Endothelial cell (in vitro differentiated cells): ENCODE data around the gene ADH5. TPM values are rescaled to one million over a fixed set of nuclear protein-coding genes. Genes with fewer than 3 reads are reported as not detected.
"Not testable (repeated sequence)": the region's sequence is repeated elsewhere in the genome, so short reads cannot be mapped to it uniquely, and the experiment has no call there.

Experiments
- DNase-seq: peaks from one replicate; pipeline ENCODE4 v3.0.0; 2021; ENCODE audit warnings: low spot score
- H3K27ac Mint-ChIP-seq: one replicate; pipeline ENCODE4 v1.8.0; 2021; ENCODE audit warnings: mixed read lengths, inconsistent platforms; ENCODE audit not compliant: unreplicated experiment
- H3K27me3 Mint-ChIP-seq: one replicate; pipeline ENCODE4 v1.8.0; 2021; ENCODE audit warnings: mild to moderate bottlenecking, moderate library complexity, mixed read lengths, inconsistent platforms; ENCODE audit not compliant: unreplicated experiment
- H3K36me3 Mint-ChIP-seq: one replicate; pipeline ENCODE4 v1.8.0; 2021; ENCODE audit warnings: mild to moderate bottlenecking, low read depth, mixed read lengths, inconsistent platforms; ENCODE audit not compliant: unreplicated experiment
- H3K4me1 Mint-ChIP-seq: one replicate; pipeline ENCODE4 v1.8.0; 2021; ENCODE audit warnings: mild to moderate bottlenecking, mixed read lengths, inconsistent platforms; ENCODE audit not compliant: unreplicated experiment
- H3K4me3 Mint-ChIP-seq: one replicate; pipeline ENCODE4 v1.8.0; 2021; ENCODE audit warnings: mild to moderate bottlenecking, mixed read lengths, inconsistent platforms; ENCODE audit not compliant: unreplicated experiment
- H3K9me3 Mint-ChIP-seq: one replicate; pipeline ENCODE4 v1.8.0; 2021; ENCODE audit warnings: mixed read lengths, inconsistent platforms; ENCODE audit not compliant: unreplicated experiment
- total RNA-seq: library from RNA; stranded (reverse); fragmentation: NEBNext Ultra II Directional; extraction: Animal tissue kit (Norgen Biotek cat#: 25700); gene quantifications from one replicate; pipeline ENCODE4 v1.2.1, GENCODE V29; 2021; ENCODE audit not compliant: unreplicated experiment
- TF ChIP-seq, protein P1 (sequence below): fragments of 200-600 bp; sonication (generic); IDR thresholded peaks from one replicate; pipeline ENCODE4 v1.5.0; 2021; ENCODE audit warnings: antibody characterized with exemption; ENCODE audit not compliant: unreplicated experiment

The ADH5 gene
- total RNA-seq, 1 donor from 2014 or later = 126 TPM

DNA sequence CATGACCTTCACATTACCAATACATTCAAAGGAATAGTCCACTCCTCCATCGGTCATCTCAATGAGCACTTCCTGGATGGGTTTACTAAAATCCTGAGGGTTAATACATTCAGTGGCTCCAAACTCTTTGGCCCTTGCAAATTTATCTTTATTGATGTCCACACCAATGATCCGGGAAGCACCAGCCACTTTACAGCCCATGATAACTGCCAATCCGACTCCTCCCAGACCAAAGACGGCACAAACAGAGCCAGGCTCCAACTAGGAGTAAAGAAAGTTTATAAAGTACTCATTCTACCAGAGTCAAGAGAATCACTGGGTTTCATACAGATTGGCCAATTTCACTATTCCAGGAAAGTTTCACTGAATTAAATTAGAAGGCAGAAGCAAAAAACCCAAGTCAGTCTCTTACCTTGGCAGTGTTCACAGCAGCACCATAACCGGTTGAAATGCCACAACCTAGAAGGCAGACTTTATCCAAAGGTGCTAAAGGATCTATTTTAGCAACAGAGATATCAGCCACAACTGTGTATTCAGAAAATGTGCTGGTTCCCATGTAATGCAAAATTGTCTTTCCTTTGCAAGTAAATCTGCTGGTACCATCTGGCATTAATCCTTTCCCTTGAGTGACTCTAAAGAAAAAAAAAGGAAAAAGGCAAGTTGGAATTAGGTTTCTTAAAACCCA, 12.2 kb downstream of the ADH5 start:
- Mint-ChIP-seq H3K27ac (no peak overlapping the region), H3K4me1 (no peaks in the 10 kb centered on the region), H3K9me3 (no peaks in the 10 kb centered on the region), H3K4me3 (no peak overlapping the region), H3K27me3 (no peaks in the 10 kb centered on the region), H3K36me3 (peaks cover 40% of the 10 kb centered on the region)
- TF ChIP-seq, protein P1, sequence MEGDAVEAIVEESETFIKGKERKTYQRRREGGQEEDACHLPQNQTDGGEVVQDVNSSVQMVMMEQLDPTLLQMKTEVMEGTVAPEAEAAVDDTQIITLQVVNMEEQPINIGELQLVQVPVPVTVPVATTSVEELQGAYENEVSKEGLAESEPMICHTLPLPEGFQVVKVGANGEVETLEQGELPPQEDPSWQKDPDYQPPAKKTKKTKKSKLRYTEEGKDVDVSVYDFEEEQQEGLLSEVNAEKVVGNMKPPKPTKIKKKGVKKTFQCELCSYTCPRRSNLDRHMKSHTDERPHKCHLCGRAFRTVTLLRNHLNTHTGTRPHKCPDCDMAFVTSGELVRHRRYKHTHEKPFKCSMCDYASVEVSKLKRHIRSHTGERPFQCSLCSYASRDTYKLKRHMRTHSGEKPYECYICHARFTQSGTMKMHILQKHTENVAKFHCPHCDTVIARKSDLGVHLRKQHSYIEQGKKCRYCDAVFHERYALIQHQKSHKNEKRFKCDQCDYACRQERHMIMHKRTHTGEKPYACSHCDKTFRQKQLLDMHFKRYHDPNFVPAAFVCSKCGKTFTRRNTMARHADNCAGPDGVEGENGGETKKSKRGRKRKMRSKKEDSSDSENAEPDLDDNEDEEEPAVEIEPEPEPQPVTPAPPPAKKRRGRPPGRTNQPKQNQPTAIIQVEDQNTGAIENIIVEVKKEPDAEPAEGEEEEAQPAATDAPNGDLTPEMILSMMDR = no peak
- no peak for DNase-seq

GRCh38 chr4:99074816-99075215, 13.8 kb downstream of the ADH5 start:
- Mint-ChIP-seq H3K27me3 (no peaks in the 10 kb centered on the region), H3K4me1 (no peaks in the 10 kb centered on the region), H3K27ac (no peak overlapping the region), H3K4me3 (no peak overlapping the region), H3K36me3 (peaks cover 35% of the 10 kb centered on the region), H3K9me3 (no peaks in the 10 kb centered on the region)
- DNase-seq = no peak
- TF ChIP-seq, protein P1 = no peak

- TF ChIP-seq, protein P1 = no peak
- no peaks in the 10 kb centered on the region for H3K4me1 Mint-ChIP-seq
- no peak for DNase-seq
- H3K4me3 Mint-ChIP-seq = peak overlapping the region; percentile 29
- H3K9me3 Mint-ChIP-seq = no peaks in the 10 kb centered on the region
- H3K36me3 Mint-ChIP-seq = peaks cover 33% of the 10 kb centered on the region
- no peaks in the 10 kb centered on the region for H3K27me3 Mint-ChIP-seq
- H3K27ac Mint-ChIP-seq = no peak overlapping the region
These were observed 17.4 kb downstream of the ADH5 start for GRCh38 chr4:99071159-99071558.

DNA sequence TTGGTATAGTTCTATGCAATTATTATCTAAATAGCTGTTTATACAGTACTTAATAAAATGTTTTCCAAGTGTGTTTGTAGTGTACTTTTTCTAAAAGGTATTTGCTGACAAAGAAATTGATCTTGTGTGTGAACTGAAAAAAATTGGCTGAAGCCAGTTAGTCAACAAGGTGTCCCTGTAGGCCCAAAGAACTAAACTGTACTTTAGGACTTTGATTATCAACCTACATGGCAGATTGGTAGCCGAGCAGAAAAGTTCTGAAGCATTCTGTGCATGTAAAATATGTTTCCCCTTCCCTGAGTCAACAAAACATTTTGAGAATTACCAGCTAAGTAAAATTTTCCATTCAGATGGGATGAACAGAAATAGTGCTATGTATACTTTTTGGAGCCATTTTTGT, 21.0 kb downstream of the ADH5 start:
- DNase-seq = no peak
- TF ChIP-seq, protein P1 = no peak
- no peak overlapping the region for H3K4me3 Mint-ChIP-seq
- no peaks in the 10 kb centered on the region for H3K4me1 Mint-ChIP-seq
- H3K27ac Mint-ChIP-seq = no peak overlapping the region
- H3K27me3 Mint-ChIP-seq = no peaks in the 10 kb centered on the region
- H3K36me3 Mint-ChIP-seq = peaks cover 32% of the 10 kb centered on the region
- H3K9me3 Mint-ChIP-seq = no peaks in the 10 kb centered on the region

DNA sequence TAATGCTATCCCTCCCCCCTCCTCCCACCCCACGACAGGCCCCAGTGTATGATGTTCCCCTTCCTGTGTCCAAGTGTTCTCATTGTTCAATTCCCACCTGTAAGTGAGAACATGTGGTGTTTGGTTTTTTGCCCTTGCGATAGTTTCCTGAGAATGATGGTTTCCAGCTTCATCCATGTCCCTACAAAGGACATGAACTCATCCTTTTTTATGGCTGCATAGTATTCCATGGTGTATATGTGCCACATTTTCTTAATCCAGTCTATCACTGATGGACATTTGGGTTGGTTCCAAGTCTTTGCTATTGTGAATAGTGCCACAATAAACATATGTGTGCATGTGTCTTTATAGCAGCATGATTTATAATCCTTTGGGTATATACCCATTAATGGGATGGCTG, 23.1 kb downstream of the ADH5 start:
- not testable (repeated sequence) for H3K27ac Mint-ChIP-seq, H3K9me3 Mint-ChIP-seq, H3K4me3 Mint-ChIP-seq, H3K4me1 Mint-ChIP-seq, DNase-seq, H3K27me3 Mint-ChIP-seq
- H3K36me3 Mint-ChIP-seq = peaks cover 22% of the 10 kb centered on the region
